H1 (cell line): ENCODE results near the gene RBM18. TPM values are rescaled to one million over a fixed set of nuclear protein-coding genes. Genes with fewer than 3 reads are reported as not detected.

Experiments
- EP300 ChIP-seq, 2 experiments: IDR thresholded peaks; 1 replicate in 1 of 2; 2 replicates in 1 of 2; pipeline ENCODE4 v1.6.1; 2011 to 2012; ENCODE audit warnings: low read depth in 2 of 2, low read length in 2 of 2, mild to moderate bottlenecking in 2 of 2, borderline replicate concordance in 1 of 2, inconsistent platforms in 1 of 2, moderate library complexity in 1 of 2
- polyA plus RNA-seq, 7 experiments: library from polyadenylated mRNA; depleted of rRNA in 3 of 7; stranded (reverse) in 5 of 7; unstranded in 2 of 7; fragments of >200 nt in 5 of 7; fragments of 200-250 nt in 2 of 7; gene quantifications; 1 replicate in 5 of 7; 2 replicates in 1 of 7; 4 replicates in 1 of 7; pipeline versions ENCODE4 v1.2.1 to v1.2.3, GENCODE V29; 2011 to 2013; ENCODE audit warnings: missing spikeins in 2 of 7, mixed read lengths in 2 of 7
- total RNA-seq: library from RNA; stranded (reverse); fragmentation: NEBNext Ultra II Directional; extraction: Animal tissue kit (Norgen Biotek cat#: 25700); gene quantifications from 2 replicates; pipeline ENCODE4 v1.2.1, GENCODE V29; 2021

The RBM18 gene
- total and polyA plus RNA-seq, 2 of the 8 experiments (the other 6 are each of a cell fraction or from before 2014, with no cell fraction given): 5.9 to 14.3 TPM

- TF ChIP-seq EP300 (IDR thresholded peaks at IDR 0.05; ENCODE audit: borderline replicate concordance in 1 of 2, low read depth in 2 of 2, low read length in 2 of 2): no peak
These were observed 31.8 kb downstream of the RBM18 start (continued) for GRCh38 chr9:122232796-122233306.
